K562 (cell line): ENCODE measurements around the gene TRIM2.

Experiments
- CTCF ChIP-seq, 3 experiments: IDR thresholded peaks in 2 of 3; conservative IDR thresholded peaks in 1 of 3; 2 replicates each; pipeline ENCODE4 v1.5.1; 2011 to 2012; ENCODE audit warnings: low read length in 3 of 3, mild to moderate bottlenecking in 3 of 3, control low read depth in 2 of 3, improper control_type of control experiment in 1 of 3, inconsistent platforms in 1 of 3, low read depth in 1 of 3, mixed read lengths in 1 of 3, moderate library complexity in 1 of 3; ENCODE audit not compliant: insufficient read depth in 2 of 3
- HNRNPLL ChIP-seq: fragments of 200-400 bp; formaldehyde crosslinking; IDR thresholded peaks from 2 replicates; pipeline ENCODE4 v1.6.1; 2017; ENCODE audit warnings: low read length, low read depth, mild to moderate bottlenecking; ENCODE audit not compliant: poor library complexity, severe bottlenecking
- SP2 ChIP-seq: IDR thresholded peaks from 2 replicates; pipeline ENCODE4 v1.6.1; 2011; ENCODE audit warnings: mild to moderate bottlenecking, low read depth, low read length, moderate library complexity; ENCODE audit not compliant: poor library complexity, severe bottlenecking; ENCODE audit errors: extremely low read depth
- SRF ChIP-seq, 2 experiments: fragments of 250-450, 450-650 bp in 1 of 2; sonication (Bioruptor Pico) in 1 of 2; sonication (generic) in 1 of 2; formaldehyde crosslinking; IDR thresholded peaks; 2 replicates each; pipeline versions ENCODE4 v1.5.0 to v1.5.1; 2020 to 2022; ENCODE audit warnings: mild to moderate bottlenecking in 1 of 2, missing genetic modification reagents in 1 of 2

- TF ChIP-seq SRF (CRISPR knock-in tag; IDR thresholded peaks at IDR 0.05) (no peak), CTCF (IDR thresholded peaks at IDR 0.05 in 2 of 3, conservative IDR thresholded peaks at IDR 0.05 in 1 of 3; ENCODE audit: insufficient read depth in 2 of 3, low read depth in 1 of 3, low read length in 3 of 3) (no peak), HNRNPLL (no peak), SP2 (no peak)
Observed at GRCh38 chr4:153371701-153372234, 167.5 kb downstream of the TRIM2 start.
